K562 (cell line): ENCODE measurements around the gene CEACAM21. TPM values are rescaled to one million over a fixed set of nuclear protein-coding genes. Genes with fewer than 3 reads are reported as not detected.

Experiments used
- DPF2 ChIP-seq: fragments of 450-650 bp; IDR thresholded peaks from 2 replicates; pipeline ENCODE4 v1.6.1; 2016
- ETV5 ChIP-seq: sonication (generic); formaldehyde crosslinking; IDR thresholded peaks from 2 replicates; pipeline ENCODE4 v1.4.0; 2020; ENCODE audit warnings: low read depth, mild to moderate bottlenecking, missing genetic modification reagents
- FIP1L1 ChIP-seq: fragments of 200-400 bp; formaldehyde crosslinking; IDR thresholded peaks from 2 replicates; pipeline ENCODE4 v1.6.1; 2018; ENCODE audit warnings: mild to moderate bottlenecking, low read depth, low read length; ENCODE audit not compliant: poor library complexity, severe bottlenecking
- ILF3 ChIP-seq: fragments of 450-650 bp; IDR thresholded peaks from 2 replicates; pipeline ENCODE4 v1.6.1; 2018; ENCODE audit warnings: antibody characterized with exemption, mild to moderate bottlenecking, moderate library complexity, borderline replicate concordance
- NCOA1 ChIP-seq: fragments of 450-650 bp; IDR thresholded peaks from 2 replicates; pipeline ENCODE4 v1.6.1; 2016; ENCODE audit warnings: low read depth
- SAFB2 ChIP-seq: fragments of 200-400 bp; formaldehyde crosslinking; IDR thresholded peaks from 2 replicates; pipeline ENCODE4 v1.6.1; 2018; ENCODE audit warnings: borderline replicate concordance, low read length, low read depth, moderate library complexity; ENCODE audit not compliant: severe bottlenecking
- SNAPC5 ChIP-seq: fragments of 250-450 bp; sonication (Bioruptor Pico); IDR thresholded peaks from 2 replicates; pipeline ENCODE4 v1.8.0; 2021; ENCODE audit warnings: moderate library complexity, mild to moderate bottlenecking, inconsistent platforms
- SNRNP70 ChIP-seq: fragments of 200-400 bp; formaldehyde crosslinking; optimal IDR thresholded peaks from 2 replicates; pipeline ENCODE3; 2017; ENCODE audit warnings: low read depth, low read length
- TSHZ1 ChIP-seq: fragments of 250-450 bp; sonication (Bioruptor Pico); IDR thresholded peaks from 2 replicates; pipeline ENCODE4 v1.4.0; 2020; ENCODE audit warnings: mild to moderate bottlenecking, moderate library complexity
- USF2 ChIP-seq: sonication (generic); formaldehyde crosslinking; IDR thresholded peaks from 2 replicates; pipeline ENCODE4 v1.5.0; 2020; ENCODE audit warnings: missing genetic modification reagents
- ZBTB5 ChIP-seq: fragments of 450-650 bp; IDR thresholded peaks from 2 replicates; pipeline ENCODE4 v1.6.1; 2017; ENCODE audit warnings: antibody characterized with exemption
- ZNF263 ChIP-seq: sonication (generic); formaldehyde crosslinking; IDR thresholded peaks from 2 replicates; pipeline ENCODE4 v1.8.0; 2022; ENCODE audit warnings: mild to moderate bottlenecking, missing genetic modification reagents, borderline replicate concordance
- ZNF398 ChIP-seq: fragments of 250-450 bp; sonication (Bioruptor Pico); IDR thresholded peaks from 2 replicates; pipeline ENCODE4 v1.8.0; 2021; ENCODE audit warnings: moderate library complexity, mild to moderate bottlenecking, inconsistent platforms
- polyA plus RNA-seq, 8 experiments: library from polyadenylated mRNA; depleted of rRNA in 4 of 8; stranded (reverse) in 5 of 8; unstranded in 3 of 8; fragments of >200 nt; fragmentation: Nextera tagmentation in 2 of 8; fragmentation: Illumina TruSeq in 1 of 8; extraction: Ambion mirVana in 2 of 8; extraction: Trizol in 1 of 8; gene quantifications; 2 replicates each; pipeline versions ENCODE4 v1.2.1 to v1.2.3, GENCODE V29; 2011 to 2014; ENCODE audit warnings: inconsistent platforms in 1 of 8, missing spikeins in 1 of 8
- total RNA-seq, 7 experiments: library from RNA; depleted of rRNA in 6 of 7; stranded (reverse); fragments of >200 nt in 6 of 7; fragmentation: Illumina TruSeq in 2 of 7; extraction: Trizol in 2 of 7; gene quantifications; 2 replicates each; pipeline versions ENCODE4 v1.2.1 to v1.2.3, GENCODE V29; 2011 to 2021; ENCODE audit warnings: low replicate concordance in 1 of 7
- TF ChIP-seq, protein P1 (sequence below), 2 experiments: fragments of 200-800 bp in 1 of 2; sonication (Bioruptor generic) in 1 of 2; sonication (generic) in 1 of 2; formaldehyde crosslinking in 1 of 2; IDR thresholded peaks in 1 of 2; conservative IDR thresholded peaks in 1 of 2; 2 replicates each; pipeline versions ENCODE4 v1.5.0 to v1.6.1; 2016 to 2020; ENCODE audit warnings: missing compliant biosample characterization in 1 of 2, missing genetic modification characterization in 1 of 2, missing genetic modification reagents in 1 of 2

CEACAM21 gene
- total and polyA plus RNA-seq, 9 of the 15 experiments (the other 6 are each of a cell fraction or from before 2014, with no cell fraction given), result 0.06 to 0.40 (median 0.18) TPM; not detected in 1

GRCh38 chr19:41531438-41532311 lies 44.3 kb upstream of the CEACAM21 start (continued):
- TF ChIP-seq USF2 (CRISPR knock-in tag) (no peak), ZNF398 (CRISPR knock-in tag) (no peak), FIP1L1 (no peak), ZNF263 (CRISPR knock-in tag) (peak; percentile 55; the same call in 1 of the 2 replicates), SNRNP70 (no peak), DPF2 (no peak), ETV5 (CRISPR knock-in tag) (no peak), SAFB2 (no peak), SNAPC5 (CRISPR knock-in tag) (no peak), TSHZ1 (no peak), ILF3 (no peak), NCOA1 (no peak), ZBTB5 (no peak)
- TF ChIP-seq, protein P1, sequence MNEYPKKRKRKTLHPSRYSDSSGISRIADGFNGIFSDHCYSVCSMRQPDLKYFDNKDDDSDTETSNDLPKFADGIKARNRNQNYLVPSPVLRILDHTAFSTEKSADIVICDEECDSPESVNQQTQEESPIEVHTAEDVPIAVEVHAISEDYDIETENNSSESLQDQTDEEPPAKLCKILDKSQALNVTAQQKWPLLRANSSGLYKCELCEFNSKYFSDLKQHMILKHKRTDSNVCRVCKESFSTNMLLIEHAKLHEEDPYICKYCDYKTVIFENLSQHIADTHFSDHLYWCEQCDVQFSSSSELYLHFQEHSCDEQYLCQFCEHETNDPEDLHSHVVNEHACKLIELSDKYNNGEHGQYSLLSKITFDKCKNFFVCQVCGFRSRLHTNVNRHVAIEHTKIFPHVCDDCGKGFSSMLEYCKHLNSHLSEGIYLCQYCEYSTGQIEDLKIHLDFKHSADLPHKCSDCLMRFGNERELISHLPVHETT (CRISPR knock-in tag; conservative IDR thresholded peaks at IDR 0.05 in 1 of 2, IDR thresholded peaks at IDR 0.05 in 1 of 2), result no peak
